Islet precursor cell (in vitro differentiated cells): ENCODE measurements around the gene SAT1.
"Not testable (repeated sequence)": the region's sequence is repeated elsewhere in the genome, so short reads cannot be mapped to it uniquely, and the experiment has no call there.

Source experiments
- DNase-seq: peaks from one replicate; pipeline ENCODE4 v3.0.0-alpha.2; 2018

SAT1 gene

GRCh38 chrX:23782863-23783588 is at the start of gene SAT1:
Gene SAT1, plus strand, starts transcription at chrX:23783173. Its CDS starts 179 bp downstream, at chrX:23783352.
- peak; percentile 99 for DNase-seq

DNA sequence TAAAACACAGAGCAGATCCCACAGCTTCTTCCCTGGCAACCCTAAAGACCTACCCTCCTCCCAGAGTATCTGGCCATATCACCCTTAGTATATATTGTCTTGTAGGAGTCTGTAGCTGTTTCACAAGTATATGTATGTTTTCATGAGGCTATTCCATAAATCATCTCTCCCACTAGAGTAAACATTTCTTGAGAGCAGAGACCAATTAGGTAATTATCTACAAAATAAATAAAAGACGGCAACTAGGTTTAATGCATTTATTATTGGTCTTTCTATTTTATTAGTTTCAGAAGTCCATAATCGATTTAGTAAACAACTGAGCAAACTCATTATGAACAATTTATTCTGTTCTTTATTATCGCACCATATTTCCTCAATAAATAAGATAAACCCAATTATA is 46.9 kb upstream of the SAT1 start:
- no peak for DNase-seq

DNA sequence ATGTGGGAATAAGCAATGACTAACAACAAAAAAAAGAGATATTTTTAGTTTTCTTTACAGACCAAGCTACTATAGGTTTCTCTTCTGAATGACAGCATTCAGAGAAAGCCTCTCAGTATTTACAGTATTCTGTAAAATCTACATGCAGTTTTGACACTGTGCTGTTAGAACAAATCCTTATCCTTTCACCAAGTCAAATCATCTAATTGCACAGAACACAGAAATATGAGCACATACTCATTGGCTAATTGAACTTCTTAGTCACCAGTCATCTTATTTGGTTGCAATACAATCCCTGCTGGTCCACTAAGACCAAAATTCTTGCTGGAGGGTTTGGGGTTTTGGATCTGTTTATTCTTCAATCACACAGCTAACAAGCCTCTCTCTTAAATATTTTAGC is 45.6 kb upstream of the SAT1 start:
- DNase-seq = no peak

DNA sequence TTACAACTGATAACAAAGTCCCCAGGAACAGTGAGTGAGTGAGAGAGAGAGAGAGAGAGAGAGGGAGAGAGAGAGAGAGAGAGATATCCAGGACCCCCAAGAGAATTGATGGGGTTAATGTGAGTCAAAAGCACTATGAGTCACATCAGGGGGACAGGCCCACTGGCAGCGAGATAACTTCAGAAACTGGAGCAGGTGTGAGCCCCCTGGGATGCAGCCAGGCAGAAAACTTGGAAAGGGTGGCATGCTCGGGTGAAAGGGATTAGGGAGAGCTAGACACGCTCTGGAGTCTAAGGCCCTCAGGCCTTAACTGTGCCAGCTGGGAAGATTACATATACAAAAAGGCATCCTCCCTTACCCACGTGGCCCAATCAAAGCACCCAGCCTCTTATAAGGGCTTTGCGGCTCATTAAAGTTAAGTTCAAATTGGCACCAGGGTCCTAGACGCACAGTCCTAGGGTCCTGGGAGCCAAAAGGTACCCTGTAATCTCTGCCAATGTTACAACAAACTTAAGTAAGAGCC is 40.7 kb upstream of the SAT1 start:
- DNase-seq = peak; percentile 75

- DNase-seq = peak; percentile 97
Measured at GRCh38 chrX:23742697-23743622, 40.0 kb upstream of the SAT1 start, which contains the start of gene ACOT9. Gene ACOT9, minus strand, starts transcription at chrX:23743276. Its CDS starts 132 bp downstream, at chrX:23743144.

DNA sequence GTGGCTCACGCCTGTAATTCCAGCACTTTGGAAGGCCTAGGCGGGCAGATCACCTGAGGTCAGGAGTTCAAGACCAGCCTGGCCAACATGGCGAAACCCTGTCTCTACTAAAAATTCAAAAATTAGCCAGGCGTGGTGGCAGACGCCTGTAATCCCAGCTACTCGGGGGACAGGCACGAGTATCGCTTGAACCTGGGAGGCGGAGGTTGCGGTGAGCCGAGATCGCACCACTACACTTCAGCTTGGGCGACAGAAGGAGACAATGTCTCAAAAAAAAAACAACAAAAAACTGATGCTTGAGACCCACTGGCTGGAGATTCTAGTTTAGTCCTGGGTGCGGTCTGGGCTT is 39.4 kb upstream of the SAT1 start:
- not testable (repeated sequence) for DNase-seq

DNA sequence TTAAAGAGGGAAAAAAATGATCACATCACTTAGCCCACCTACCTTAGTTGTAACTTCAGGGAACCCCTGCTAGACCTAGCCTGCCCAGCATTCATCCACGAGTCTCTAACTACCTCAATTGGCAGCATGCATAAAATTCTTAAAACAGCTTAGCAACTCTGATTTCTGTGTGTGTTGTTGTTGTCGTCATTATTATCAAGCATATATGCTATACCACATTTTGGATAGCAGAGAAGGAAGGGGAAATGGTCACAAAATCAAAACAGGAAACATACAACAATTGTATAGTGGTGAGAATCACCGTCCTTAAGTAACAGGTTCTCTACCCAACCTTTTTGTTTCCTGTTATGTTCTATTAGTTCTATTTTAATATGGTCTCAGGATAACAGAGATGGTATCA is 37.2 kb upstream of the SAT1 start:
- DNase-seq = no peak

- no peak for DNase-seq
Measured at GRCh38 chrX:23749129-23749528, 33.8 kb upstream of the SAT1 start.

DNA sequence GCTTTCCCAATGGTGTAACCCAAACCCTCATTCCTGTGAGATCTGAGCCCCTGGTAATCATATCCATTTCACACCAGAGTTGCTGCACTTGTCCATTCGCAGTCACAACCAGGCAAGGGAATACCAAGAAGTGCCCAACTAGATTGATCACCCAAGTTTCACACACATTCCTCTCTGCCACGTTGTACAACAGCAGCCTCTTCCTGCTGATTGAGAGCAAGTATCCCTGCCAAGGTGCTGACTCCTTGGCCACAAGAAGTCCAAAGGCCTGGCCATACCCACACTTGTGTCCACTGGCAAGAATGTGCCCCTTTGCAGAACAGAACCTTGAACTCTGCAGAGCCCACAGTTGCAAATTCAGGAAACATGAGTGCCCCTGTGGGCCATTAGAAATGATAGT is 33.4 kb upstream of the SAT1 start:
- DNase-seq = no peak

DNA sequence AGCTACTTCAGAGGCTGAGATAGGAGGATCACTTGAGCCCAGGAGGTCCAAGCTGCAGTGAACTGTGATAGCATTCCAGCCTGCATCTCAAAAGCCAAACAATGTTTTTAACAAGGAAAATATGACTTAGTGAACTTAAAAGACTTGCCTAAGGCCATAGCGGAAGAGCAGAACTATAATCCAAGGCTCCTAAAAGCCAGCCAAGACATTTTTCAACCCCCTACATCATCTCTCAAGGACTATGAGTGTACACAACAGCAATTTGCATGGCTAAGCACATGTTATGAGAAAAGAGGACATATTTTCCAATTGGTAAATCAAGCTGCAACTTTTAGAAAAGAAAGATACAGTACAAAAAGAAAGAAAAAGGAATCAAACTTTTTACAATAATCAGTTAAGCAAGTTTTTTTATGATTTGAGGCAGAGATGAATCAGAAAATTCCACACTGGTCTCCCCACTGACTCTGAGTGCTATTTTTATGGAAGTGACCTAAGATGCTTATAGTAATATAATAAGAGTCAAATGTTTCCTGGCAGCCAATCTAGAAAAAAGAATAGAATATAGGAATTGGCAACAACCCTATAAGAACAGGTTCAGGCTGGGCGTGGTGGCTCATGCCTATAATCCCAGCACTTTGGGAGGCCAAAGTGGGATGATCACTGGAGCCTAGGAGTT is 30.1 kb upstream of the SAT1 start:
- no peak for DNase-seq

DNA sequence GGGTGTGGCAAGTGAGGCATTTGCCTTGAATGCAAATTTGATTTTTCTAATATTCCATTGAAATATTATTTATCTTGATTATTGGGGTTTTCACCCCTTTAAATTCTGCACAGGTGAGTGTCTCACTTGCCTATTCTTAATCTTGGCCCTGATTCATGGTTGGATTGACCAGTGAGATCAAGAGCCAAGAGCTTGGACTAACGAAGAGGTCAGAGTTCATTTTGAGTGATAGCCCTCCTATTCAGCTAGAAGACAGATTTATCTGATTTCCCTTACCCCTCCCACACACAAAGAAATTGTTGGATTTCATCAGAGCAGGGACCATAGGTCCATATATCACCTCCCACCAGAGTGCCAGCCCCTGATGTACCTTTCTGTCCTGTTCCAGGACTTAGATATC is 28.3 kb upstream of the SAT1 start:
- no peak for DNase-seq

DNA sequence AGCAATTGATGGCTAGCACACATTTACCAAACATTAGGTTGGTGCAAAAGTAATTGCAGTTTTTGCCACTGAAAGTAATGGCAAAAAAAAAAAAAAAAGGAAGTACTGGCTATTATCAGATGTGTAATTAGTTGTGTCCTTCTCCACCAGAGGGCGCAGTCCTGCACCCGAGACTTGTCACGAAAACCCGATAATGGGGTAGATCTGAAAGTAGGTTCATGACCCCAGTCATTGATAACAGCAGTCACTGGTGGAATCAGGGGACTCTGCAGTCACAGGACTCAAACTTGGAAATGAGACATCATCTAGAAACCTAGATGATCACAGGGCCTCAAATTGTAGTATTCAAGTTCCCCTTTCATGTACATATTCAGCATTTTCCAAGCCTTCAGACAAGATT is 26.8 kb upstream of the SAT1 start:
- peak; percentile 74 for DNase-seq

- no peak for DNase-seq
Measured at GRCh38 chrX:23759821-23760220, 23.2 kb upstream of the SAT1 start.

- DNase-seq = no peak
Measured at GRCh38 chrX:23764188-23764984, 18.6 kb upstream of the SAT1 start.

GRCh38 chrX:23765449-23765848 is 17.5 kb upstream of the SAT1 start:
- DNase-seq = no peak

GRCh38 chrX:23765868-23766267 is 17.1 kb upstream of the SAT1 start:
- no peak for DNase-seq

GRCh38 chrX:23766650-23767551 is 16.1 kb upstream of the SAT1 start:
- no peak for DNase-seq

DNA sequence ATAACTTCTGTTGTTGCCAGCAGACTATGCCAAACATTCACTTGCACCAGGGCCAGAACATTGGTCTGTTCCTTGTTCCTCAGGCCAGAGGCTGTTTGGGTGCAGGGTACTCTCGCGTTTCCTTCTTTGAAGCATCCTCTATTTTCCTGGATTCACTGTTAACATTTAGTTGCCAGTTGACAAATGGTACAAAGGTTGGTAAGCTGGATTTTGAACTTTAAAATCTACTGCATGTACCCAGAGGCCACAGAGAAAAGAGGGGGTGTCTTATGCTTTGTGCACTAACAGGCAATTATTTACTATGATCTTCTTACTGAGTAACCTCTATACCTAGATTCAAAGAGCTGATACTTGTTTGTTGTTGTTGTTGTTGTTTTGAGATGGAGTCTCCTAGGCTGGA is 12.8 kb upstream of the SAT1 start:
- DNase-seq = no peak

DNA sequence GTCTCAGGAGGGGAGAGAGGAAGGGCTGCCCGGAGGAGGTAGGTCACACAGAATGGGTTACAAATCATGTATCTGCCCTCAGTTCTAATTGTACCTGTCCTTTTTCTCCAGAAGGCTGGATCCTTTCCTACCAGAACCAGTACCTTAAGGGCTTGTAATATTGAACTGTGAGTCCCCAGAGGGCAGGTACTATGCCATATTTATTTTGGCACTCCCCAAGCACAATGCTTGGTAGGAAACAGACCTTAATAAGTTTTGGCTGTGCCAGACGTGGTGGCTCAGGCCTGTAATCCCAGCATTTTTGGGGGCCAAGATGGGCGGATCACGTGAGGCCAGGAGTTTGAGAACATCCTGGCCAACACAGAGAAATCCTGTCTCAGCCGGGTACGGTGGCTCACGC is 11.9 kb upstream of the SAT1 start:
- DNase-seq = not testable (repeated sequence)

DNA sequence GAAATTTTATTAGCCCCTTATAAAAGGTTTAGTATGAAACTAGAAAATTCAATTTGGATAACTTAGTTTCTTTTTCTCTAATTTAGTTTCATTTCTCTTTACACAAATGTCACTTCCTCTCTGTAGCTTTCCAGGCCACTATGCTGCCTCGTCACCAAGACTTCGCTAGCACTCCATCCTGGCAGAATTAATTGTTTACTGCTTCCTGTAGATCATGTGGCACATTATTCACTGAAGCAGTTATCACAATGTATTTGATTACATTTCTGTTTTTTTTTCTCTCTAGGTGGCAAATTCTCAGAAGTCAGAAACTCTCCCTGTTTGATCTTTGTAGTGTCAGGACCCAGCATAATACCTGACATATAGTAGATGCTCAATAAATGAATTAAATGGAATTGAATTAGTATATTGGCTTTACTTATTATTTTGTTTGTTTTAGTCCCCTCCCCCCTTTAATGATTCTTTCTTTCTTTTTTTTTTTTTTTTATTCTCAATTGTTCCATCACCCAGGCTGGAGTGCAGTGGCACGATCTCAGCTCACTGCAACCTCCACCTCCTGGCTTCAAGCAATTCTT is 9.3 kb upstream of the SAT1 start:
- no peak for DNase-seq

DNA sequence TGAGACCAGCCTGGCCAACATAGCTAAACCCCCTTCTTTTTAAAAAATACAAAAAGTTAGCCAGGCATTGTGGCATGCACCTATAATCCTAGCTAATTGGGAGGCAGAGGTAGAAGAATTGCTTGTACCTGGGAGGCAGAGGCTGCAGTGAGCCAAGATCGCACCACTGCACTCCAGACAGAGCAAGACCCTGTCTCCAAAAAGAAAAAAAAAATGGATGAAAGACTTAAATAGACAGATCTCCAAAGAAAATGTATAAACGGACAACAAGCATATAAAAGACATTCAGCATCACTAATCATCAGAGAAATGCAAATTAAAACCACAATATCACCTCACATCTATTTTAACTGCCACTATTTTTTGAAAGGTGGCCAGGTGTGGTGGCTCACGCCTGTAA is 6.6 kb upstream of the SAT1 start:
- DNase-seq = no peak
